H1 (cell line): ENCODE measurements around the gene MNAT1. TPM values are rescaled to one million over a fixed set of nuclear protein-coding genes. Genes with fewer than 3 reads are reported as not detected.

Experiments used
- CTCF ChIA-PET: fragments of 300-600 bp; sonication (Branson Sonifier 250); formaldehyde crosslinking; loops from one replicate; lab custom pipeline; 2021; ENCODE audit not compliant: partially characterized antibody; lab: Charles Lee
- POLR2A ChIA-PET: fragments of 300-600 bp; sonication (Branson Sonifier 250); formaldehyde crosslinking; loops from one replicate; lab custom pipeline; 2021; ENCODE audit warnings: inconsistent platforms; ENCODE audit not compliant: partially characterized antibody; lab: Charles Lee
- DNase-seq, 2 experiments: peaks; one replicate each; pipeline versions ENCODE4 v3.0.0 to v3.0.0-alpha.2; 2010 to 2022; ENCODE audit warnings: low spot score in 2 of 2, low read depth in 1 of 2, mixed read lengths in 1 of 2
- FAIRE-seq: peaks from 2 replicates; lab custom pipeline; 2011; peaks lifted over from hg19 to GRCh38; lab: Jason Lieb, UNC
- H2AFZ ChIP-seq: 2 replicates; pipeline ENCODE4 v1.8.1; 2012; ENCODE audit warnings: low read length, inconsistent platforms
- H2AK5ac ChIP-seq: 2 replicates; pipeline ENCODE4 v1.6.1; 2013; ENCODE audit warnings: low read depth, low read length
- H2BK120ac ChIP-seq: replicated peaks from 2 replicates; pipeline ENCODE3; 2013; ENCODE audit warnings: low read depth, low read length, inconsistent platforms
- H2BK12ac ChIP-seq: 2 replicates; pipeline ENCODE4 v1.6.1; 2013; ENCODE audit warnings: low read depth, low read length
- H2BK15ac ChIP-seq: 2 replicates; pipeline ENCODE4 v1.6.1; 2013; ENCODE audit warnings: low read length
- H2BK20ac ChIP-seq: 2 replicates; pipeline ENCODE4 v1.6.1; 2013; ENCODE audit warnings: low read length
- H2BK5ac ChIP-seq: 2 replicates; pipeline ENCODE4 v1.6.1; 2013; ENCODE audit warnings: low read depth, low read length
- H3K14ac ChIP-seq: 2 replicates; pipeline ENCODE4 v1.6.1; 2013; ENCODE audit warnings: inconsistent platforms; ENCODE audit not compliant: insufficient read length
- H3K18ac ChIP-seq: 2 replicates; pipeline ENCODE4 v1.6.1; 2013; ENCODE audit warnings: low read length; ENCODE audit errors: extremely low read depth
- H3K23ac ChIP-seq: 2 replicates; pipeline ENCODE4 v1.6.1; 2013; ENCODE audit warnings: inconsistent platforms; ENCODE audit not compliant: insufficient read length
- H3K23me2 ChIP-seq: 2 replicates; pipeline ENCODE4 v1.6.1; 2013; ENCODE audit warnings: low read depth, low read length
- H3K27ac ChIP-seq: 2 replicates; pipeline ENCODE4 v1.6.1; 2011; ENCODE audit warnings: low read depth, low read length, inconsistent platforms
- H3K27me3 ChIP-seq, 4 experiments: replicated peaks in 1 of 4; 1 replicate in 1 of 4; 2 replicates in 3 of 4; pipeline versions ENCODE4 v1.6.1 to v1.8.1; 2011 to 2013; ENCODE audit warnings: low read length in 3 of 4, mild to moderate bottlenecking in 3 of 4, inconsistent platforms in 2 of 4, mixed read lengths in 2 of 4, moderate library complexity in 1 of 4; ENCODE audit not compliant: control insufficient read depth in 3 of 4, insufficient read depth in 3 of 4; ENCODE audit errors: extremely low read depth in 1 of 4
- H3K36me3 ChIP-seq, 4 experiments: 2 replicates each; pipeline versions ENCODE4 v1.6.1 to v1.8.1; 2011 to 2013; ENCODE audit warnings: mild to moderate bottlenecking in 4 of 4, low read length in 3 of 4, moderate library complexity in 2 of 4, control low read depth in 1 of 4, inconsistent platforms in 1 of 4; ENCODE audit not compliant: insufficient read depth in 4 of 4, control insufficient read depth in 2 of 4
- H3K4ac ChIP-seq: replicated peaks from 2 replicates; pipeline ENCODE3; 2013; ENCODE audit warnings: low read length, low read depth, mixed read lengths, inconsistent platforms; ENCODE audit not compliant: insufficient read length
- H3K4me1 ChIP-seq, 4 experiments: replicated peaks in 1 of 4; 1 replicate in 1 of 4; 2 replicates in 3 of 4; pipeline versions ENCODE4 v1.6.1 to v1.8.1; 2011 to 2013; ENCODE audit warnings: low read length in 3 of 4, inconsistent platforms in 2 of 4, mixed read lengths in 1 of 4; ENCODE audit not compliant: insufficient read depth in 4 of 4, control insufficient read depth in 3 of 4
- H3K4me2 ChIP-seq, 2 experiments: 2 replicates each; pipeline versions ENCODE4 v1.6.1 to v1.8.1; 2011 to 2013; ENCODE audit warnings: low read depth in 2 of 2, low read length in 2 of 2, control low read depth in 1 of 2, inconsistent platforms in 1 of 2, mild to moderate bottlenecking in 1 of 2; ENCODE audit not compliant: insufficient read depth in 1 of 2
- H3K4me3 ChIP-seq, 4 experiments: fragments of 200-600, 300-600 bp in 1 of 4; sonication (generic), shearing (Covaris generic), sonication (Bioruptor Twin) in 1 of 4; 2 replicates each; pipeline versions ENCODE4 v1.5.1 to v1.8.1; 2011 to 2016; ENCODE audit warnings: low read length in 4 of 4, low read depth in 3 of 4, control low read depth in 2 of 4, inconsistent platforms in 2 of 4, mild to moderate bottlenecking in 2 of 4, mixed read lengths in 1 of 4, moderate library complexity in 1 of 4; ENCODE audit not compliant: insufficient read depth in 2 of 4; ENCODE audit errors: extremely low read depth in 1 of 4
- H3K56ac ChIP-seq: replicated peaks from 2 replicates; pipeline ENCODE3; 2013; ENCODE audit warnings: low read depth, mild to moderate bottlenecking, mixed read lengths, low read length, inconsistent platforms; ENCODE audit not compliant: insufficient read length
- H3K79me1 ChIP-seq: 2 replicates; pipeline ENCODE4 v1.6.1; 2013; ENCODE audit warnings: low read depth, low read length, control low read depth
- H3K79me2 ChIP-seq, 2 experiments: 2 replicates each; pipeline versions ENCODE4 v1.6.1 to v1.8.1; 2012 to 2013; ENCODE audit warnings: low read length in 2 of 2, mild to moderate bottlenecking in 2 of 2, inconsistent platforms in 1 of 2; ENCODE audit not compliant: insufficient read depth in 2 of 2, control insufficient read depth in 1 of 2
- H3K9ac ChIP-seq, 4 experiments: replicated peaks in 1 of 4; 1 replicate in 1 of 4; 2 replicates in 3 of 4; pipeline versions ENCODE4 v1.6.1 to v1.8.1; 2011 to 2013; ENCODE audit warnings: low read depth in 3 of 4, low read length in 3 of 4, control low read depth in 2 of 4, mild to moderate bottlenecking in 2 of 4, moderate library complexity in 2 of 4, inconsistent platforms in 1 of 4; ENCODE audit errors: extremely low read depth in 1 of 4
- H3K9me3 ChIP-seq, 2 experiments: 2 replicates each; pipeline versions ENCODE4 v1.6.1 to v1.8.1; 2012 to 2013; ENCODE audit warnings: mild to moderate bottlenecking in 2 of 2, moderate library complexity in 2 of 2, control low read depth in 1 of 2, inconsistent platforms in 1 of 2, low read depth in 1 of 2, low read length in 1 of 2, mixed read lengths in 1 of 2; ENCODE audit not compliant: insufficient read depth in 2 of 2
- H4K20me1 ChIP-seq, 2 experiments: replicated peaks in 1 of 2; 2 replicates each; pipeline versions ENCODE3 to v1.8.1; 2011 to 2013; ENCODE audit warnings: inconsistent platforms in 2 of 2, low read length in 2 of 2, mild to moderate bottlenecking in 1 of 2; ENCODE audit not compliant: insufficient read depth in 2 of 2, control insufficient read depth in 1 of 2
- H4K5ac ChIP-seq: 2 replicates; pipeline ENCODE4 v1.6.1; 2013; ENCODE audit warnings: low read length, low read depth, mixed read lengths, inconsistent platforms; ENCODE audit not compliant: insufficient read length
- H4K8ac ChIP-seq: 2 replicates; pipeline ENCODE4 v1.8.0; 2013; ENCODE audit warnings: mild to moderate bottlenecking, moderate library complexity, low read length, inconsistent platforms; ENCODE audit not compliant: insufficient read depth; ENCODE audit errors: extremely low read depth
- H4K91ac ChIP-seq: replicated peaks from 2 replicates; pipeline ENCODE3; 2013; ENCODE audit warnings: low read length, mixed read lengths, inconsistent platforms; ENCODE audit not compliant: insufficient read length
- ASH2L ChIP-seq: fragments of 200-600, 300-600 bp; sonication (generic); IDR thresholded peaks from one replicate; pipeline ENCODE4 v1.7.1; 2017; ENCODE audit warnings: low read length
- BCL11A ChIP-seq, 2 experiments: IDR thresholded peaks; one replicate each; pipeline ENCODE4 v1.6.1; 2011; ENCODE audit warnings: low read depth in 2 of 2, low read length in 2 of 2, mild to moderate bottlenecking in 2 of 2
- CEBPB ChIP-seq: IDR thresholded peaks from 2 replicates; pipeline ENCODE4 v1.6.1; 2012; ENCODE audit warnings: low read depth, low read length
- CREB1 ChIP-seq: IDR thresholded peaks from 2 replicates; pipeline ENCODE4 v1.6.1; 2012; ENCODE audit warnings: inconsistent platforms
- CTBP2 ChIP-seq: IDR thresholded peaks from 2 replicates; pipeline ENCODE4 v1.7.0; 2011; ENCODE audit warnings: borderline replicate concordance, mild to moderate bottlenecking, moderate library complexity, mixed read lengths, low read length; ENCODE audit not compliant: insufficient read depth, insufficient read length
- EGR1 ChIP-seq: IDR thresholded peaks from 2 replicates; pipeline ENCODE4 v1.6.1; 2011; ENCODE audit warnings: low read depth, low read length, borderline replicate concordance
- JUND ChIP-seq: IDR thresholded peaks from 2 replicates; pipeline ENCODE4 v1.6.1; 2011; ENCODE audit warnings: mild to moderate bottlenecking, improper control_type of control experiment, low read length
- KDM1A ChIP-seq: fragments of 200-600, 300-600 bp; sonication (generic); IDR thresholded peaks from 2 replicates; pipeline ENCODE4 v1.7.1; 2016; ENCODE audit warnings: mild to moderate bottlenecking, low read length, borderline replicate concordance
- NRF1 ChIP-seq: IDR thresholded peaks from 2 replicates; pipeline ENCODE4 v1.6.1; 2011; ENCODE audit warnings: mild to moderate bottlenecking, low read depth, low read length, improper control_type of control experiment
- SIX5 ChIP-seq: IDR thresholded peaks from 2 replicates; pipeline ENCODE4 v1.6.1; 2011; ENCODE audit warnings: mild to moderate bottlenecking, low read depth, low read length
- SP1 ChIP-seq: IDR thresholded peaks from 2 replicates; pipeline ENCODE4 v1.6.1; 2011; ENCODE audit warnings: low read depth, low read length
- TBP ChIP-seq: IDR thresholded peaks from 2 replicates; pipeline ENCODE4 v1.6.1; 2011; ENCODE audit warnings: low read depth, low read length, improper control_type of control experiment
- TCF12 ChIP-seq: IDR thresholded peaks from 2 replicates; pipeline ENCODE4 v1.6.1; 2011; ENCODE audit warnings: low read depth, mild to moderate bottlenecking, low read length
- WGBS, 2 experiments: shearing (Covaris generic) in 1 of 2; methylation state at CpG; one replicate each; pipeline versions ENCODE4 v1.1.6 to v1.1.7; 2013 to 2015; ENCODE audit warnings: low lambda C conversion rate in 2 of 2, mixed read lengths in 2 of 2, inconsistent platforms in 1 of 2, low coverage in 1 of 2, missing lambda C conversion rate in 1 of 2; ENCODE audit not compliant: insufficient replicate concordance in 2 of 2, insufficient coverage in 1 of 2, insufficient read length in 1 of 2; ENCODE audit errors: extremely low coverage in 1 of 2, missing lambda C conversion rate in 1 of 2; 5-methylcytosine and 5-hydroxymethylcytosine counted together
- polyA plus RNA-seq, 7 experiments: library from polyadenylated mRNA; depleted of rRNA in 3 of 7; stranded (reverse) in 5 of 7; unstranded in 2 of 7; fragments of >200 nt in 5 of 7; fragments of 200-250 nt in 2 of 7; gene quantifications; 1 replicate in 5 of 7; 2 replicates in 1 of 7; 4 replicates in 1 of 7; pipeline versions ENCODE4 v1.2.1 to v1.2.3, GENCODE V29; 2011 to 2013; ENCODE audit warnings: missing spikeins in 2 of 7, mixed read lengths in 2 of 7
- total RNA-seq: library from RNA; stranded (reverse); fragmentation: NEBNext Ultra II Directional; extraction: Animal tissue kit (Norgen Biotek cat#: 25700); gene quantifications from 2 replicates; pipeline ENCODE4 v1.2.1, GENCODE V29; 2021

Gene MNAT1
- total and polyA plus RNA-seq, 2 of the 8 experiments (the other 6 are each of a cell fraction or from before 2014, with no cell fraction given): 34.7 to 52.1 TPM

GRCh38 chr14:60721326-60722106, 13.0 kb upstream of the MNAT1 start:
- no peak overlapping the region for H2AFZ ChIP-seq
- H3K23ac ChIP-seq: no peak overlapping the region
- no peak overlapping the region for H2AK5ac ChIP-seq
- CTCF ChIA-PET: interaction anchor here (1.2 to 2.2 kb wide), 5 partner anchors 17 to 93 kb away, joined by 3 to 11 read pairs (median 4); no protein-coding TSS in a partner anchor
- H3K56ac ChIP-seq: peak overlapping the region; percentile 5
- H3K79me1 ChIP-seq: peaks cover 13% of the 10 kb centered on the region
- H4K20me1 ChIP-seq: peaks cover 16% of the 10 kb centered on the region in 2 experiments
- no peak overlapping the region for H4K5ac ChIP-seq
- H3K4me2 ChIP-seq: peak overlapping the region; percentile 86 to 96
- H3K23me2 ChIP-seq: peaks cover 13% of the 10 kb centered on the region; the same call in 1 of the 2 replicates
- FAIRE-seq (no peak), DNase-seq (peak in 1 of 2 experiments; percentile 78)
- H2BK15ac ChIP-seq: no peak overlapping the region
- peak overlapping the region; percentile 61 for H2BK120ac ChIP-seq
- H3K18ac ChIP-seq: peak overlapping the region; percentile 56
- H3K4ac ChIP-seq: no peak overlapping the region
- H4K91ac ChIP-seq: no peak overlapping the region
- H3K4me1 ChIP-seq: peaks cover 2 to 7% (median 5%) of the 10 kb centered on the region in 4 experiments; a peak in 6 of 7 replicates
- peak overlapping the region; percentile 50; the same call in 1 of the 2 replicates for H3K27ac ChIP-seq
- H4K8ac ChIP-seq: peak overlapping the region; percentile 86
- no peak overlapping the region for H3K14ac ChIP-seq
- peak overlapping the region; percentile 13; the same call in 1 of the 2 replicates for H2BK5ac ChIP-seq
- POLR2A ChIA-PET: interaction anchor here (0.9 to 3.2 kb wide), 13 partner anchors 8 to 260 kb away, joined by 3 to 21 read pairs (median 5); partner anchors contain the start of genes MNAT1, SLC38A6 and TRMT5
- peak overlapping the region; percentile 76 to 99 (median 90) for H3K4me3 ChIP-seq
- peak overlapping the region in 3 of 4 experiments; percentile 59 to 68 (median 62); a peak in 5 of 7 replicates for H3K9ac ChIP-seq
- WGBS, 2 experiments: 1% methylated on average over 42 of the region's 70 CpGs; no CpG with 5 or more reads in 1 of the 2 experiments
- H2BK12ac ChIP-seq: peak overlapping the region; percentile 44; the same call in 1 of the 2 replicates
- H2BK20ac ChIP-seq: no peak overlapping the region
- no peaks in the 10 kb centered on the region for H3K9me3 ChIP-seq
- peaks cover 7 to 36% (median 16%) of the 10 kb centered on the region in 4 experiments for H3K36me3 ChIP-seq
- peaks cover 7 to 58% of the 10 kb centered on the region in 2 experiments for H3K79me2 ChIP-seq
- no peaks in the 10 kb centered on the region for H3K27me3 ChIP-seq
- peak; percentile 48; the same call in 1 of the 2 replicates for TF ChIP-seq TBP
- no peak for TF ChIP-seq JUND
- TF ChIP-seq TCF12: no peak
- no peak for TF ChIP-seq BCL11A (IDR thresholded peaks at IDR 0.05; ENCODE audit: low read depth in 2 of 2, low read length in 2 of 2)
- no peak for TF ChIP-seq EGR1
- no peak for TF ChIP-seq ASH2L
- no peak for TF ChIP-seq SP1
- TF ChIP-seq KDM1A: no peak
- no peak for TF ChIP-seq NRF1
- no peak; the same call in 1 of the 2 replicates for TF ChIP-seq CREB1
- no peak for TF ChIP-seq SIX5
- TF ChIP-seq CTBP2: no peak
- TF ChIP-seq CEBPB: no peak
